ENCODE data around the gene ATRNL1.

Gene ATRNL1

DNA sequence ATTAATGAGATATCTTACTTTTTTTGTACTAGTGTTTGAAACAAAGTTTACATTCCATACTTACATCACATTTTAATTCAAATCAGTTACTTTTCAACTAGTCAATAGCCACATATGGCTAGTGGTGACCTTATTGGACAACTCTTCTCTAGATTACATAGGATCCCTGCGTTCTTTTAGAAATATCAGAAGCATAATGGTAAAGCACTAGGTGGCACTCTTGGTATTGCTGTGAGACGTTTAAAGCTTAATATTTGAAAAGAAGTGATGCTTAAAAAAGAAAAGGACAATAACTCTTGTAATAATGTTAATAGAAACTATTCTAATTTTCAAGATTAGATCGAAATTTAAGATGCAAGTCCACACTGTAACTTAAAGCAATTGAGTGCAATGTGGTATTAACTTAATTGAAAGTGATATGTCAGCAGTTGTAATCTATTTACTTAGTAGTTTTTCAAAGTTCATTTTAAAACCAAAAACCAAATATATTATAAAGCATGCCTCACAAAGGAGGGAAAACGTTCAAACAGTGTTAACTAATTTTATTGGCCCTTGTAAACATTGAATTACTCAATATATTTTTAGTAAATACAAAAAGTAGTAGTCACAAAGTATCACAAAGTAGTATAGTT is 339.1 kb downstream of the ATRNL1 start:
- H3K9ac ChIP-seq (ENCODE audit: low read length): no peak overlapping the region
- no peaks in the 10 kb centered on the region for H3K36me3 ChIP-seq (ENCODE audit: control insufficient read depth, insufficient read depth, low read length)
- no peak overlapping the region for H2AK5ac ChIP-seq (ENCODE audit: low read length)
- DNase-seq: peak; percentile 51
- no peak overlapping the region for H2BK15ac ChIP-seq (replicated peaks; ENCODE audit: low read depth)
- no peak overlapping the region for H2BK5ac ChIP-seq (ENCODE audit: low read length)
- no peak overlapping the region for H3K27ac ChIP-seq (ENCODE audit: low read depth, low read length)
- H3K4me3 ChIP-seq (ENCODE audit: low read length): no peak overlapping the region
- H3K23ac ChIP-seq (ENCODE audit: low read length): no peak overlapping the region
- no peak overlapping the region for H4K8ac ChIP-seq (ENCODE audit: low read depth, low read length)
- no peak overlapping the region for H3K4me2 ChIP-seq (ENCODE audit: low read length)
- H3K27me3 ChIP-seq (ENCODE audit: insufficient read depth, low read length, poor library complexity): no peaks in the 10 kb centered on the region
- WGBS (ENCODE audit: extremely low coverage, insufficient coverage, low lambda C conversion rate): no CpG with 5 or more reads among the region's 4 CpGs
- no peak overlapping the region for H3K4ac ChIP-seq (ENCODE audit: low read depth, low read length)
- no peak overlapping the region for H2BK120ac ChIP-seq (ENCODE audit: low read depth, low read length)
- H3K79me1 ChIP-seq (ENCODE audit: low read length): no peaks in the 10 kb centered on the region
- no peaks in the 10 kb centered on the region for H3K79me2 ChIP-seq (ENCODE audit: control insufficient read depth, insufficient read depth, low read length)
- H3K56ac ChIP-seq (ENCODE audit: low read length): no peak overlapping the region
- H3K18ac ChIP-seq (ENCODE audit: low read length): no peak overlapping the region
- H4K5ac ChIP-seq (ENCODE audit: low read length): no peak overlapping the region
- H3K4me1 ChIP-seq (ENCODE audit: control insufficient read depth, low read depth, low read length): no peaks in the 10 kb centered on the region

DNA sequence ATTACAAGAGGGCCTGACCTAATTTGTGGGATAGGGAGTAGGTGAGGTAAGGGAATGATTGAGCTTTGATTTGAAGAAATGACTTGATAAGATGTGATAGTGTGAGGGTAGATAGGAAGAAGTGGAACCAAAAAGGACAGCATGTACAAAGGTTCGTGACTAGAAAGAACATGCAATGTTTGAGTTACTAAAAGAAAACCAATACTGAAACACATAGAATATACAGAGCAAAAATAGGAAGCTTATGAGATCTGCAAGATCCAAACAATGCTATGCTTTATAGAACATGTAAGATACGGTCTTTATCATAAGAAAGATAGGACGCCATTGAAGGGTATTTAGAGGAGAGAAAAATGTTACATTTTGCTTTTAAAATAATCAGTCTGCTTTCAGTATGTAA is 343.8 kb downstream of the ATRNL1 start:
- Histone ChIP-seq H3K27ac (ENCODE audit: low read depth, low read length) (no peak overlapping the region), H4K8ac (ENCODE audit: low read depth, low read length) (no peak overlapping the region), H2BK5ac (ENCODE audit: low read length) (no peak overlapping the region), H2BK15ac (replicated peaks; ENCODE audit: low read depth) (no peak overlapping the region), H3K9ac (ENCODE audit: low read length) (no peak overlapping the region), H2AK5ac (ENCODE audit: low read length) (no peak overlapping the region), H3K4me3 (ENCODE audit: low read length) (no peak overlapping the region), H3K4me2 (ENCODE audit: low read length) (no peak overlapping the region), H3K36me3 (ENCODE audit: control insufficient read depth, insufficient read depth, low read length) (no peaks in the 10 kb centered on the region), H3K18ac (ENCODE audit: low read length) (no peak overlapping the region), H3K4ac (ENCODE audit: low read depth, low read length) (no peak overlapping the region), H3K4me1 (ENCODE audit: control insufficient read depth, low read depth, low read length) (no peaks in the 10 kb centered on the region), H2BK120ac (ENCODE audit: low read depth, low read length) (no peak overlapping the region), H3K23ac (ENCODE audit: low read length) (no peak overlapping the region), H3K79me1 (ENCODE audit: low read length) (no peaks in the 10 kb centered on the region), H3K56ac (ENCODE audit: low read length) (no peak overlapping the region), H4K5ac (ENCODE audit: low read length) (no peak overlapping the region), H3K79me2 (ENCODE audit: control insufficient read depth, insufficient read depth, low read length) (no peaks in the 10 kb centered on the region), H3K27me3 (ENCODE audit: insufficient read depth, low read length, poor library complexity) (no peaks in the 10 kb centered on the region)
- no peak for DNase-seq
- WGBS (ENCODE audit: extremely low coverage, insufficient coverage, low lambda C conversion rate): no CpG with 5 or more reads among the region's 3 CpGs

GRCh38 chr10:115441907-115442545 is 348.9 kb downstream of the ATRNL1 start:
- WGBS (ENCODE audit: extremely low coverage, insufficient coverage, low lambda C conversion rate): no CpG with 5 or more reads among the region's 2 CpGs
- Histone ChIP-seq H3K36me3 (ENCODE audit: control insufficient read depth, insufficient read depth, low read length) (no peaks in the 10 kb centered on the region), H3K56ac (ENCODE audit: low read length) (no peak overlapping the region), H3K23ac (ENCODE audit: low read length) (no peak overlapping the region), H3K4me2 (ENCODE audit: low read length) (no peak overlapping the region), H3K27me3 (ENCODE audit: insufficient read depth, low read length, poor library complexity) (no peaks in the 10 kb centered on the region), H3K4ac (ENCODE audit: low read depth, low read length) (no peak overlapping the region), H4K5ac (ENCODE audit: low read length) (no peak overlapping the region), H2AK5ac (ENCODE audit: low read length) (no peak overlapping the region), H3K4me3 (ENCODE audit: low read length) (no peak overlapping the region), H4K8ac (ENCODE audit: low read depth, low read length) (no peak overlapping the region), H3K18ac (ENCODE audit: low read length) (no peak overlapping the region), H3K4me1 (ENCODE audit: control insufficient read depth, low read depth, low read length) (no peaks in the 10 kb centered on the region), H3K9ac (ENCODE audit: low read length) (no peak overlapping the region), H2BK120ac (ENCODE audit: low read depth, low read length) (no peak overlapping the region), H3K79me2 (ENCODE audit: control insufficient read depth, insufficient read depth, low read length) (no peaks in the 10 kb centered on the region), H2BK15ac (replicated peaks; ENCODE audit: low read depth) (no peak overlapping the region), H3K79me1 (ENCODE audit: low read length) (no peaks in the 10 kb centered on the region), H2BK5ac (ENCODE audit: low read length) (no peak overlapping the region), H3K27ac (ENCODE audit: low read depth, low read length) (no peak overlapping the region)
- no peak for DNase-seq

GRCh38 chr10:115456812-115457211 is 363.6 kb downstream of the ATRNL1 start:
- no CpG with 5 or more reads among the region's 5 CpGs for WGBS (ENCODE audit: extremely low coverage, insufficient coverage, low lambda C conversion rate)

DNA sequence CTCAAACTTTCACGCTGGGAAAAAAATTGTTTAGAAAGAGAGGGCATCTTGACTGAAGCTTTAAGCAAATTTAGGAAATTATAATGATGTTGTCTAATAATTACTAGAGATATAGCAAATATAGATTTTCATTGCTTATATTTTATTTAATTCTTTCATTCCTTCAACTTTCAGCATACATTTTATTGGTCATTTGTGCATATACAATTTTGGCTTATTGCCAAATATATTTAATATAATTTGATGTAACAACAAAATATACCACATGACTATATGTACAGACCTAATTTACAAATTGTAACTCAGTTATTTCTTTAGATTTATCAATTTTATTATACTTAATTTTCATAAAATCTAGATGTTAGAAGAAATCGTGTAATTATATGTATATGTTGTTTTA is 390.1 kb downstream of the ATRNL1 start:
- DNase-seq: no peak
- no peak overlapping the region for H3K56ac ChIP-seq (ENCODE audit: low read length)
- H3K79me2 ChIP-seq (ENCODE audit: control insufficient read depth, insufficient read depth, low read length): no peaks in the 10 kb centered on the region
- no peak overlapping the region for H3K23ac ChIP-seq (ENCODE audit: low read length)
- no peak overlapping the region for H3K27ac ChIP-seq (ENCODE audit: low read depth, low read length)
- 100% methylated on average over 1 of the region's 2 CpGs for WGBS (ENCODE audit: extremely low coverage, insufficient coverage, low lambda C conversion rate)
- no peak overlapping the region for H3K4ac ChIP-seq (ENCODE audit: low read depth, low read length)
- H2BK5ac ChIP-seq (ENCODE audit: low read length): no peak overlapping the region
- H3K79me1 ChIP-seq (ENCODE audit: low read length): no peaks in the 10 kb centered on the region
- no peak overlapping the region for H3K4me3 ChIP-seq (ENCODE audit: low read length)
- H3K9ac ChIP-seq (ENCODE audit: low read length): no peak overlapping the region
- no peak overlapping the region for H4K8ac ChIP-seq (ENCODE audit: low read depth, low read length)
- H4K5ac ChIP-seq (ENCODE audit: low read length): no peak overlapping the region
- no peak overlapping the region for H3K18ac ChIP-seq (ENCODE audit: low read length)
- no peak overlapping the region for H3K4me2 ChIP-seq (ENCODE audit: low read length)
- no peak overlapping the region for H2BK120ac ChIP-seq (ENCODE audit: low read depth, low read length)
- H2BK15ac ChIP-seq (replicated peaks; ENCODE audit: low read depth): no peak overlapping the region
- H2AK5ac ChIP-seq (ENCODE audit: low read length): no peak overlapping the region
- no peaks in the 10 kb centered on the region for H3K27me3 ChIP-seq (ENCODE audit: insufficient read depth, low read length, poor library complexity)
- H3K36me3 ChIP-seq (ENCODE audit: control insufficient read depth, insufficient read depth, low read length): no peaks in the 10 kb centered on the region
- H3K4me1 ChIP-seq (ENCODE audit: control insufficient read depth, low read depth, low read length): no peaks in the 10 kb centered on the region

More at GRCh38 chr10:115456812-115457211, 363.6 kb downstream of the ATRNL1 start:
- Histone ChIP-seq H3K56ac (ENCODE audit: low read length) (peak overlapping the region; percentile 1), H2BK120ac (ENCODE audit: low read depth, low read length) (no peak overlapping the region), H2BK15ac (replicated peaks; ENCODE audit: low read depth) (no peak overlapping the region), H3K23ac (ENCODE audit: low read length) (no peak overlapping the region), H4K8ac (ENCODE audit: low read depth, low read length) (no peak overlapping the region), H2BK5ac (ENCODE audit: low read length) (no peak overlapping the region), H3K4me2 (ENCODE audit: low read length) (no peak overlapping the region), H3K79me1 (ENCODE audit: low read length) (no peaks in the 10 kb centered on the region), H3K27ac (ENCODE audit: low read depth, low read length) (no peak overlapping the region), H4K5ac (ENCODE audit: low read length) (no peak overlapping the region), H3K4ac (ENCODE audit: low read depth, low read length) (peak overlapping the region; percentile 59), H3K27me3 (ENCODE audit: insufficient read depth, low read length, poor library complexity) (no peaks in the 10 kb centered on the region), H3K9ac (ENCODE audit: low read length) (no peak overlapping the region), H3K36me3 (ENCODE audit: control insufficient read depth, insufficient read depth, low read length) (no peaks in the 10 kb centered on the region), H3K18ac (ENCODE audit: low read length) (peak overlapping the region; percentile 89), H3K4me1 (ENCODE audit: control insufficient read depth, low read depth, low read length) (peaks cover 4% of the 10 kb centered on the region), H3K79me2 (ENCODE audit: control insufficient read depth, insufficient read depth, low read length) (no peaks in the 10 kb centered on the region), H3K4me3 (ENCODE audit: low read length) (no peak overlapping the region), H2AK5ac (ENCODE audit: low read length) (no peak overlapping the region)
- no peak for DNase-seq

Measured in mesendoderm (in vitro differentiated cells).